Mesothelial cell of epicardium (in vitro differentiated cells): ENCODE data around the gene PCNX2. TPM values are rescaled to one million over a fixed set of nuclear protein-coding genes. Genes with fewer than 3 reads are reported as not detected.

Experiments
- DNase-seq, 2 experiments: peaks; one replicate each; pipeline ENCODE4 v3.0.0; 2021; ENCODE audit warnings: low spot score in 2 of 2; ENCODE audit not compliant: unreplicated experiment in 2 of 2
- H3K27ac Mint-ChIP-seq: 2 replicates; pipeline ENCODE4 v1.8.0; 2021; ENCODE audit warnings: mixed read lengths
- H3K27me3 Mint-ChIP-seq: 2 replicates; pipeline ENCODE4 v1.8.0; 2021; ENCODE audit warnings: low read depth, mixed read lengths
- H3K36me3 Mint-ChIP-seq: 2 replicates; pipeline ENCODE4 v1.8.0; 2021; ENCODE audit warnings: mixed read lengths
- H3K4me1 Mint-ChIP-seq: 2 replicates; pipeline ENCODE4 v1.8.0; 2021; ENCODE audit warnings: mixed read lengths
- H3K4me3 Mint-ChIP-seq: 2 replicates; pipeline ENCODE4 v1.8.0; 2021; ENCODE audit warnings: mild to moderate bottlenecking, moderate library complexity, mixed read lengths
- H3K9me3 Mint-ChIP-seq: 2 replicates; pipeline ENCODE4 v1.8.0; 2021; ENCODE audit warnings: mixed read lengths
- total RNA-seq: library from RNA; stranded (reverse); gene quantifications from 3 replicates; pipeline ENCODE4 v1.2.1, GENCODE V29; 2021
- TF ChIP-seq, protein P1 (sequence below): fragments of 200-600 bp; sonication (generic); IDR thresholded peaks from one replicate; pipeline ENCODE4 v1.5.0; 2021; ENCODE audit warnings: antibody characterized with exemption; ENCODE audit not compliant: unreplicated experiment

The PCNX2 gene
- total RNA-seq, 1 donor from 2014 or later: 28.4 TPM

GRCh38 chr1:233256191-233256590 lies 39.3 kb downstream of the PCNX2 start:
- Mint-ChIP-seq H3K36me3 (peaks cover 24% of the 10 kb centered on the region), H3K27me3 (no peaks in the 10 kb centered on the region), H3K4me1 (peaks cover 15% of the 10 kb centered on the region), H3K4me3 (no peak overlapping the region), H3K27ac (no peak overlapping the region), H3K9me3 (no peaks in the 10 kb centered on the region)
- no peak for DNase-seq
- TF ChIP-seq, protein P1, sequence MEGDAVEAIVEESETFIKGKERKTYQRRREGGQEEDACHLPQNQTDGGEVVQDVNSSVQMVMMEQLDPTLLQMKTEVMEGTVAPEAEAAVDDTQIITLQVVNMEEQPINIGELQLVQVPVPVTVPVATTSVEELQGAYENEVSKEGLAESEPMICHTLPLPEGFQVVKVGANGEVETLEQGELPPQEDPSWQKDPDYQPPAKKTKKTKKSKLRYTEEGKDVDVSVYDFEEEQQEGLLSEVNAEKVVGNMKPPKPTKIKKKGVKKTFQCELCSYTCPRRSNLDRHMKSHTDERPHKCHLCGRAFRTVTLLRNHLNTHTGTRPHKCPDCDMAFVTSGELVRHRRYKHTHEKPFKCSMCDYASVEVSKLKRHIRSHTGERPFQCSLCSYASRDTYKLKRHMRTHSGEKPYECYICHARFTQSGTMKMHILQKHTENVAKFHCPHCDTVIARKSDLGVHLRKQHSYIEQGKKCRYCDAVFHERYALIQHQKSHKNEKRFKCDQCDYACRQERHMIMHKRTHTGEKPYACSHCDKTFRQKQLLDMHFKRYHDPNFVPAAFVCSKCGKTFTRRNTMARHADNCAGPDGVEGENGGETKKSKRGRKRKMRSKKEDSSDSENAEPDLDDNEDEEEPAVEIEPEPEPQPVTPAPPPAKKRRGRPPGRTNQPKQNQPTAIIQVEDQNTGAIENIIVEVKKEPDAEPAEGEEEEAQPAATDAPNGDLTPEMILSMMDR: no peak

DNA sequence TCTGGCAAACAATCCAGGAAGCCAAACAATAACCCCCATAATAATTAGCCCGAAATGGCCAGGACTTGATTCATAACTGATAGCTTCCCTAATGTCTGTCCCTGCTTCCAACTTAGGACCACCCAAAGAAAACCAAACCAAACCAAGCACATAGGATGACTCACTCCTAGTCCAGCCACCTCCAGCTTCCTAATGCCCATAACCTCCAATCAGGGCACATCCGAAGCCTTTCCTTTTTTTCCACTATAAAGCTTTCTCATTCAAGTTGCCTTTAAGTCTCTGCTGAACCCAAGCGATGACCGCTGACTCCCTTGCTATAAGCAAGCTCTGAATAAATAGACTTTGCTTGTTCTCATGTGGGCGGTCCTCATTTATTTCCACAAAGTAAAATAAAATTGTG lies 40.4 kb downstream of the PCNX2 start:
- TF ChIP-seq, protein P1: no peak
- DNase-seq: no peak

DNA sequence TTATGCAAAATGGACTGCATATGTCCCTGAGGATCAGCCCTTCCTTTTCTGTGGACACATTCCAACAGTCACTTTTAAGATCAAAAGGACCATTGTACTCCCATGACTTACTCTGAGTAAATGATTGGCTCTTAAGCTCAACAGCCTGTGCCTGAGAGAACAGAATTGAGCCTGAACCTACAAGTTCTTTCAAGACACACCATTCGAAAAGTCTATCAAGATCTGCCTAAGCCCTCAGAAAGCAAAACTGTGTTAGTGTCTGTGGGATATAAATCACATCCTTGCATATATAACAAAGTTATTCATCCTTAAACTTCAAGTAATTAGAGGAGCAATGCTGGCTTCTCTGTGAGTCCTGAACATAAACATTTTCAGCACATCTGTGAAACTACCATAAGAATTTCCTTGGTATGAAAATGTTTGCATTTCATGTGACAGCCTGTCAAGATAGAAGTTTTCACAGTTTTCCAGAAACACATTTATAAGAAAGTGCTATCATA lies 41.6 kb downstream of the PCNX2 start:
- Mint-ChIP-seq H3K27ac (peak overlapping the region; percentile 31), H3K9me3 (no peaks in the 10 kb centered on the region), H3K27me3 (no peaks in the 10 kb centered on the region), H3K36me3 (peaks cover 26% of the 10 kb centered on the region), H3K4me3 (no peak overlapping the region), H3K4me1 (peaks cover 15% of the 10 kb centered on the region)
- TF ChIP-seq, protein P1: no peak
- DNase-seq: no peak

More for the DNA sequence above, 40.4 kb downstream of the PCNX2 start:
- Mint-ChIP-seq H3K4me3 (no peak overlapping the region), H3K27ac (no peak overlapping the region), H3K27me3 (no peaks in the 10 kb centered on the region), H3K4me1 (peaks cover 15% of the 10 kb centered on the region), H3K9me3 (no peaks in the 10 kb centered on the region), H3K36me3 (peaks cover 24% of the 10 kb centered on the region)

DNA sequence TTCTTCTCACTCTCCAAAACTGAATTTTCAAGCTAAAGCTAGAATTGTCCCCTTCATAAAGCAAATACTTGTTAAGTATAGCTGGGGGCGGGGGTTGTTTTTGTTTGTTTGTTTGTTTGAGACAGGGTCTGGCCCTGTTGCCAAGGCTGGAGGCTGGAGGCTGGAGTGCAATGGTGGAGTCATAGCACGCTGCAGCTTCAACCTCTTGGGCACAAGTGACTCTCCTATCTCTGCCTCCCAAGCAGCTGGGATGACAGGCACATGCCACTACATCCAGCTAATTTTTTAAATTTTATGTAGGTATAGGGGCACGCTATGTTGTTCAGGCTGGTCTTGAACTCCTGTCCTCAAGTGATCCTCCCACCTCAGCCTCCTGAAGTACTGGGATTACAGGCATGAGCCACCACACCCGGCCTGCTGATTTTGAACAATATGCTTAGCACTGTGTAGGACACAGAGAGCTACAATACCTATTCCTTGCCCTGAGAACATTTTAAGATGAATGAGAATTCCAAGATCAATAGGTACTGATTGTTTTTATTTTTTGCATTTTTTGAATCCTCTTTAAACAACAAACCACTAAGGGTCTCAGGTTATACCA lies 42.2 kb downstream of the PCNX2 start:
- Mint-ChIP-seq H3K9me3 (no peaks in the 10 kb centered on the region), H3K27me3 (no peaks in the 10 kb centered on the region), H3K4me3 (no peak overlapping the region), H3K36me3 (peaks cover 26% of the 10 kb centered on the region), H3K4me1 (peaks cover 15% of the 10 kb centered on the region), H3K27ac (no peak overlapping the region)
- TF ChIP-seq, protein P1: no peak
- DNase-seq: no peak

- Mint-ChIP-seq H3K27ac (no peak overlapping the region), H3K4me3 (no peak overlapping the region), H3K4me1 (peaks cover 15% of the 10 kb centered on the region), H3K9me3 (no peaks in the 10 kb centered on the region), H3K36me3 (peaks cover 20% of the 10 kb centered on the region), H3K27me3 (no peaks in the 10 kb centered on the region)
- DNase-seq: no peak
- TF ChIP-seq, protein P1: no peak
Measured at GRCh38 chr1:233252441-233252840, 43.1 kb downstream of the PCNX2 start.
